HG02970 (cell line): ENCODE data around the gene PIM3.

Experiments
- ATAC-seq: cut with Tn5 transposase; IDR thresholded peaks from one replicate; pipeline ENCODE4 v1.9.1; 2021; ENCODE audit warnings: mild to moderate bottlenecking, moderate library complexity, moderate number of reproducible peaks; ENCODE audit not compliant: unreplicated experiment, low FRiP score

PIM3 gene

DNA sequence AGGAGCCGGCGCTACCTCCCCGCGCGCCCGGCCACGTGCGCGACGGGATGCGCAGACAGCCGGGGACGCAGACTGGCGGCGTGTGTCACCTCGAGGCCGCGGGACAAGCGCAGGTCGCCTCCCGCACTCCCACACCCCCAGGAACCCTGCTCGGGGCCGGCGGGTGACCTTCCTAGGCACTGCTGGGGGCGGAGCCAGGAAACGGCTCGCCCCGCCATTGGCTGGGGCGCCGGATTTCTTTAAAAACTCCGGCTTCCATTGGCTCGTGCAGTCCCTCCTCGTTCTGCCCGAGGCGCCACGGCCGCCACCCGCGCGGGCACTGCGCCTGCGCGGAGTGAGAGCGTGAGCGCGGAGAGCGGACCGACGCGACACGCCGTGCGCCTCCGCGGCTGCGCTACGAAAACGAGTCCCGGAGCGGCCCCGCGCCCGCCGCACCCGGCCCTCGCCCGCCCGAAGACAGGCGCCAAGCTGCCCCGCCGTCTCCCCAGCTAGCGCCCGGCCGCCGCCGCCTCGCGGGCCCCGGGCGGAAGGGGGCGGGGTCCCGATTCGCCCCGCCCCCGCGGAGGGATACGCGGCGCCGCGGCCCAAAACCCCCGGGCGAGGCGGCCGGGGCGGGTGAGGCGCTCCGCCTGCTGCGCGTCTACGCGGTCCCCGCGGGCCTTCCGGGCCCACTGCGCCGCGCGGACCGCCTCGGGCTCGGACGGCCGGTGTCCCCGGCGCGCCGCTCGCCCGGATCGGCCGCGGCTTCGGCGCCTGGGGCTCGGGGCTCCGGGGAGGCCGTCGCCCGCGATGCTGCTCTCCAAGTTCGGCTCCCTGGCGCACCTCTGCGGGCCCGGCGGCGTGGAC is at the start of gene PIM3:
TSS of gene PIM3 (plus strand) at position 614 of the 846 bp plus-strand sequence. CDS start at position 790, 176 bp downstream.
- peak; percentile 66 for ATAC-seq

DNA sequence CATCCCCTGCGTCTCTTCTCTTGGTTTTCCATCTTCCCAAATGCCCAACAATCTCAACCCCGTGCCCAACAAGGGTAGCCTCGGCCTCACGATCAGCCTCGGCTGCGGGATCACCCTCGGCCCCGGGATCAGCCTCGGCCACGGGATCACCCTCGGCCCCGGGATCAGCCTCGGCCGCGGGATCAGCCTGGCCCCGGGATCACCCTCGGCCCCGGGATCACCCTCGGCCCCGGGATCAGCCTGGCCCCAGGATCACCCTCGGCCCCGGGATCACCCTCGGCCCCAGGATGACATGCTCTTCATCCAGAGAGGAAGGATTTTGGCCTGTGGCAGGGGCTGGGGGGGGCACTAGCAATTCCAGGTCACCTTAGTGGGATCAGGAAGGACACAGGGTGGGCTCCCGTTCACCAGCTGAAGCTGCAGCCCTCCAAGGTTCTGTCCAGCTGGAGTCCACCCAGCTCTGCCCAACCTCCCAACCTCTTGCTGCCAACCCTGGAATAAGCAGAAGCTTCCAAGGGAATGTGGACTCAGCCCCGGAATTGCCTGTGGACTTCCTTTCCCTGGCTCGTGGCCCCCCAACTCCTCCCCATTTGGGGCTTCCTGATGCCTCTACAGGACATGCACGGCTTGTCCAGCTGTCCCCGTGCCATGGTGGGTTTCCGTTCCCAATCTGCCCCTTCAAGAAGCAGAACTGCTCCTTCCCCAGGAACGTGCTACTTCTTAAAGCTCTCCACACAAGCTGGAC is 48.5 kb upstream of the PIM3 start:
- no peak for ATAC-seq

GRCh38 chr22:49913026-49913425 is 47.5 kb upstream of the PIM3 start:
- ATAC-seq, result no peak

- ATAC-seq, result no peak
Measured at GRCh38 chr22:49913446-49913845, 47.1 kb upstream of the PIM3 start.

GRCh38 chr22:49914256-49914655 is 46.3 kb upstream of the PIM3 start:
- no peak for ATAC-seq

DNA sequence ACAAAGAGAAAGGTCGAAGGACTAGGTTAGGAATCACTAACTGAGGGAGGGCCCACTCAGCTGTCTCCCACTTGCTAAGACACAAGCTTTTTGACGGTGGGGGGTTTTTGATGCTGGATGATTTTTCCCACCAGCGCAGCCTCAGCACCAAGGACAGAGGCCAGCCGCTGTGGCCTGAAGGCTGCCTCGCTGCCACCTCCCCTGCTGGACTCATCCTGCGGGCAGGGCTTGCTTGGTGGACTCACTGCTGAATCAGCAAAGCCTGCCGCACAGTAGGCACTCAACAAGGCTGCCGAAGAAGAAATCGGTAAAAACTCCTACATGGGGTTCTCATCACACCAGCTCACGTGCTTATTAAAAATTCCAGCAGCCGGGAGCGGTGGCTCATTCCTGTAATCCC is 45.0 kb upstream of the PIM3 start:
- ATAC-seq, result no peak

- ATAC-seq, result no peak
Measured at GRCh38 chr22:49916831-49917230, 43.7 kb upstream of the PIM3 start.

DNA sequence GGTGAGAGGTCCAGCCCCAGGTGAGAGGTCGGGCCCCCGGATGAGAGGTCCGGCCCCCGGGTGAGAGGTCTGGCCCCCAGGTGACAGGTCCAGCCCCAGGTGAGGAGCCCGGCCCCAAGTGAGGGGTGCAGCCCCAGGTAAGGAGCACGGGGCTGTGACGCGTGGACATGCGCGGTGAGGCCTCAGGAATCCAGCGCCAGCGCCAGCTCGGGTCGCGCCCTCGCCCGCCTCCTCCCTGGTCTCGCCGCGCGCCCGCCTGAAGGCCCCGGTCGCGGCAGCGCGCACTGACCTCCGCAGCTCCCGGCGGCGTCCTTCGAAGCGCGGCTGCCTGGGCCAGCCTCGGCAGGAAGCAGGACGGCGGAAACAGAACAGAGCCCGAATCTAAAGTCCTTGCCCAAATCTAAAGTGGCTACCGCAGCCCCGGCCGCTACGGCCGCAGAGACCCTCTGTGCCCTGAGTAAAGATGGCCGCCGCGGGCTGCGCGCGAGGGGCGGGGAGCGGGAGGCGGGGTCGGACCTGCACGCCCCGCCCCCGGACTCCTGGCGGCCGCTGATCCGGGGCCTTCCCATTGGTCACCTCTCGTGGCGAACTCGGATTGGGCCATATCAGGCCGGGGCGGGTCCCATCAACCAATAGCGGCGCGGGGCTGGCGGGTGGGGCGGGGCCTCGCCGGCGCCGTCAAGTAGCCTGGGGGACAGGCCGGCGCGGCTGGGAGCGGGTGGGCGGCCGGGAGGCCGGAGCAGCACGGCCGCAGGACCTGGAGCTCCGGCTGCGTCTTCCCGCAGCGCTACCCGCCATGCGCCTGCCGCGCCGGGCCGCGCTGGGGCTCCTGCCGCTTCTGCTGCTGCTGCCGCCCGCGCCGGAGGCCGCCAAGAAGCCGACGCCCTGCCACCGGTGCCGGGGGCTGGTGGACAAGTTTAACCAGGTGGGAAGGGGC is 42.3 kb upstream of the PIM3 start, which contains the start of the genes ALG12 and CRELD2:
TSS of gene ALG12 (minus strand) at position 465 of the 937 bp plus-strand sequence. CDS start 4,673 bp downstream, outside the sequence.
TSS of gene CRELD2 (plus strand) at position 661 of the 937 bp plus-strand sequence. CDS start at position 797, 136 bp downstream.
- peak; percentile 91 for ATAC-seq

DNA sequence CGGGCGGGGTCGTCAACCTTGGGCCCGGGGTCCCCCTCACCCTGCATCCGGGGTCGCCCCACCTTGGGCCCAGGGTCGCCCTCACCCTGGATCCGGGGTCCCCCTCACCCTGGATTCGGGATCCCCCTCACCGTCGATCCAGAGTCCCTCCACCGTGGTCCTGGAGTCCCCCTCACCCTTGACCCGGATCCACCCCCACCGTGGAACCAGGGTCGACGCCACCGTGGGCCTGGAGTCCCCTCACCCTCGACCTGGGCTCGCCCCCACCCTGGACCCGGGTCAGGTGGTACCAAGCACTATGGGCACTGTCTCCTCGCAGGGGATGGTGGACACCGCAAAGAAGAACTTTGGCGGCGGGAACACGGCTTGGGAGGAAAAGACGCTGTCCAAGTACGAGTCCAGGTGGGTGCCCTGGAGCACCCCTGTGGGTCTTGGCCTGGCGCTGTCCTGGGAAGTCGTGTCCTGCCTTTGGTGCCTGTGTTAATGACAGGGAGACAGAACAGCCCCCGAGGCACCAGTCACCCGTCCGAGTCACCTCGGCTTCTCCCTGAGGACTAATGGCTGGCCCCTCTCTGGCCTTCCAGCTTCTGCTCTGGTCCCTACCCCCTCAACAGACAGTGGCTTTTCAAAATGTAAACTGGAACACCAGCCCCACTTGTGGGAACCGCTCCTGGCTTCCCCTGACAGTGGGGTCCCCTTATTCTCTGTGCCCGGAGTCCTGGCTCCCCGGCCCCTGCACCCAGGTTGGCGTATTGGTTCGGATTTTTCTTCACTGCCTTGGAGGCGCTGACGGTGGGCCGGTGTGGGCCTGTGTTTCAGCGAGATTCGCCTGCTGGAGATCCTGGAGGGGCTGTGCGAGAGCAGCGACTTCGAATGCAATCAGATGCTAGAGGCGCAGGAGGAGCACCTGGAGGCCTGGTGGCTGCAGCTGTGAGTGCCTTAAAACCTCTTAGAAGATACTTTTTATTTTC is 41.4 kb upstream of the PIM3 start:
- no peak for ATAC-seq

DNA sequence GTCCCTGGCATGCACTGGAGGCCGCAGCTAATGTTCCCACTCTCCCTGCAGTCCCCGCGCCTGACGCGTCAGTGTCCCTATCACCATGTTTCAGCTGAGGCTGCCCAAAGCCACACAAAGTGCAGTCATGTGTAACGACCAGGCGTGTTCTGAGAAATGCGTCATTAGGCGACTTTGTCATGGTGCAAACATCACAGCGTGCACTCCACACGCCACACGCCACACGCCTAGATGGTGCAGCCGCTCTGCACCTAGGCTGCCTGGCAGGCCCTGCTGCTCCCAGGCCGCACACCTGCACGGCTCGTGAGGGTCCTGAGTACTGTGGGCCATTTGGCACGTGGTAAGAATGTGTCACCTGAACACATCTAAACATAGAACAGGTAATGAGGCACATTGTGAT is 39.7 kb upstream of the PIM3 start:
- ATAC-seq, result no peak

DNA sequence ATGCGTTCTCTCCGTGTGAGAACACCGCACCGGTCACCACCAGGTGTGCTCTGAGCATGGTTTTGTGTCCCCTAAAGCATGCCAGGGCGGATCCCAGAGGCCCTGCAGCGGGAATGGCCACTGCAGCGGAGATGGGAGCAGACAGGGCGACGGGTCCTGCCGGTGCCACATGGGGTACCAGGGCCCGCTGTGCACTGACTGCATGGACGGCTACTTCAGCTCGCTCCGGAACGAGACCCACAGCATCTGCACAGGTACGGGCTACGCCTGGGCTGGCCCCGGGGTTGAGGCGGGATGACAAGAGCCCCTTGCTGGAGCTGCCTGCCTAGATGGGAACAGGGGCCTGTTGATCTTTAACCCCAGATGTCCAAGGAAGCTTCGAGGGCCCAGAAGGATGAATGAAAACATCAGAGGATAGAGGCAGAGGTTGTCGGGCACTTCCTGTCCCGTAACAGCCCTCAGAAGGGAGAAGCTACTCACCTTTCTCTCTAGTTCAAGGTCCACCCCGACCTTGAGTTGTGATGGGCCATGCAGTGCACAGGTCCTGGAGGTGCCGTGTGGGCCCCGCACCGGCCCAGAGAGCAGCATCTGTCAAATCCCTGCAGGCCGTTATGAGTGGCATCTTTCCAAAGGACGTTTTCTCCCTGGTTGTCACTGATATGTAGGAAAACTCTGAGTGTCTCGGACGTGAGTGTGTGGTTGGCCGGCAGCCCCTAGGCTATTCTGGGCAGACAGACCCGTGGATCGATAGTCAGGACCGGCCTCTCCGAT is 38.9 kb upstream of the PIM3 start:
- no peak for ATAC-seq

- ATAC-seq, result no peak
Measured at GRCh38 chr22:49922484-49922883, 38.1 kb upstream of the PIM3 start.

DNA sequence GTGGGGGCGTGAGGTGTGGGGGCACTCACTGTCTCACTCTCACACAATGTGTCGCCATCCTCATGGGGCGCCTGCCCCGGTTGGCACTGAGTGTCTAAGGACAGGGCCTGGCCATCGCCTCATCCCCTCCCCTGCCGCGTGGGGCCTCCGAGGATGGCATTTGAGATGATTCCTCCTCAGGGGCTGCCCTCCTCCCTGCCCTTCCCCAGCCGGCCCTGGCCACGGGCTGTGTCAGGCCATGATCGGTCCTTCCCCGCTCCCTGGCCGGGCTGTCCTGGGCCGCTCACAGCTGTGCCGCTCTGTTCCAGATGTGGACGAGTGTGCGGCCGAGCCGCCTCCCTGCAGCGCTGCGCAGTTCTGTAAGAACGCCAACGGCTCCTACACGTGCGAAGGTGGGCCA is 37.6 kb upstream of the PIM3 start:
- ATAC-seq, result no peak

- ATAC-seq, result no peak
Measured at GRCh38 chr22:49923445-49923844, 37.1 kb upstream of the PIM3 start.

GRCh38 chr22:49924113-49924833 is 36.3 kb upstream of the PIM3 start:
- no peak for ATAC-seq

- ATAC-seq, result no peak
Measured at GRCh38 chr22:49925525-49926128, 34.9 kb upstream of the PIM3 start.

DNA sequence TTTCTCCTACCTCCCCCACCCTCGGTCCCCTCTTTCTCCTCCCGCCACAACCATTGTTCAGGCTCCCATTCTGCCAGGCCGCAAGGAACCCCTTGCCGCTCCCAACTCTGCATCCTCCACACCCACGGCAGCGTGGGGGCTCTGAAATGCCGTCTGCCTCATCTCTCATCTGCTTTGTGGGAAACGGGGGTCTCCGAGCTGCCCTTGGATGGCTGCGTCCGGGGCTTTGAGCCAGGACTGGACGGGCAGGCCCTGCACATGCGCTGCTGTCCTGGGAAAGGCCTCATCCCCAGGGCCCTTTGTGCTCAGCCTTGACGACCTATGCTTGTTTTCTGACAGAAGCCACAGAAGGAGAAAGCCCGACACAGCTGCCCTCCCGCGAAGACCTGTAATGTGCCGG is 33.7 kb upstream of the PIM3 start:
- no peak for ATAC-seq
